Measurements from ENCODE around the gene FARP1. TPM values are rescaled to one million over a fixed set of nuclear protein-coding genes. Genes with fewer than 3 reads are reported as not detected.

The FARP1 gene
- total RNA-seq, 2 experiments from 2014 or later: 0.29 to 0.34 TPM

- POLR2A ChIA-PET: no interaction called here
These were observed 301.5 kb downstream of the FARP1 start for GRCh38 chr13:98444381-98444780.

DNA sequence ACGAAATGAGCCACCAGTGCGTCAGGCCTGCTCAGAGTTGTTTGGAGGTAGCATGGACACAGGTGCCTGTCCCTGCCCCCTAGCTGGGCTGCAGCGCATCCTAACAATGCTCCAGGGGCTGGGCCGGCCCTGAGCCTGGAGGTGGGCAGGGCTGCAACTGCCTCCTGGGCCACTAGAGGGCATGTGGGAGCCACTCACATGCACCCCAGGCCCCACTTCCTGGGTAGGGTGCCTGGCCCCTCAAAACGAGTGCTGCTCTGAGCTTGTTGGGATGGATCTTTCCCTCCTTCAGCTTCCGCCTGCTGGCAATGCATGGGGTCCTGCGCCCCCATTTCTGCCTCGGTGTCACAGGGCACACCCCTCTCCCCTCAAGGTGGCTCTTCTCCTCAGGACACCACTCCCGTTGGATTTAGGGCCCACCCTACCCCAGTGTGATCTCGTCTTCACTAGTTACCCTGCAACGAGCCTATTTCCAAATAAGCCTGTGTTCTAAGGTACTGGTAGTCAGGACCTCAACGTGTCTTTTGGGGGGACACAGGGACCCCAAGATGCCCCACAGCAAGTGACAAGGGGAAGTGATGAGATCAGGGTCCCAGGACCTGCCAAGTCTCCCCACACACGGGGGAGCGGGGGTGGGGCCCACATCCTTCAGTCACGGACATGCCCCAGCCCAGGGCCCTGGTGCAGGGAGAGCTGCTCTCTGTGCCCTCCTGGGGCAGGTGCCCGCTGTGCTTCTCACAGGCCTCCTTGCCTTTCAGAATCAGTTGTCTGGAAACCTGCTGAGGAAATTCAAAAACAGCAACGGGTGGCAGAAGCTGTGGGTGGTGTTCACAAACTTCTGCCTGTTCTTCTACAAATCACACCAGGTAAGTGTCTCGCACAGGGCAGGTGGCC, 302.7 kb downstream of the FARP1 start:
- ChIA-PET CTCF (interaction anchor here (0.6 to 3.1 kb wide), 28 partner anchors 9 to 228 kb away, joined by 3 to 43 read pairs (median 4); no protein-coding TSS in a partner anchor), POLR2A (no interaction called here)

More at GRCh38 chr13:98444381-98444780, 301.5 kb downstream of the FARP1 start:
- CTCF ChIA-PET: interaction anchor here (0.8 to 3.1 kb wide), 7 partner anchors 37 to 229 kb away, joined by 3 to 43 read pairs (median 5); no protein-coding TSS in a partner anchor

GRCh38 chr13:98446234-98446621, 303.3 kb downstream of the FARP1 start:
- POLR2A ChIA-PET: no interaction called here
- CTCF ChIA-PET: interaction anchor here (1.1 to 3.1 kb wide), 10 partner anchors 9 to 227 kb away, joined by 3 to 43 read pairs (median 6); no protein-coding TSS in a partner anchor

- POLR2A ChIA-PET: no interaction called here
- CTCF ChIA-PET: interaction anchor here (0.6 to 3.1 kb wide), 5 partner anchors 19 to 226 kb away, joined by 3 to 43 read pairs (median 6); no protein-coding TSS in a partner anchor
These were observed 304.2 kb downstream of the FARP1 start for GRCh38 chr13:98447130-98447529.

DNA sequence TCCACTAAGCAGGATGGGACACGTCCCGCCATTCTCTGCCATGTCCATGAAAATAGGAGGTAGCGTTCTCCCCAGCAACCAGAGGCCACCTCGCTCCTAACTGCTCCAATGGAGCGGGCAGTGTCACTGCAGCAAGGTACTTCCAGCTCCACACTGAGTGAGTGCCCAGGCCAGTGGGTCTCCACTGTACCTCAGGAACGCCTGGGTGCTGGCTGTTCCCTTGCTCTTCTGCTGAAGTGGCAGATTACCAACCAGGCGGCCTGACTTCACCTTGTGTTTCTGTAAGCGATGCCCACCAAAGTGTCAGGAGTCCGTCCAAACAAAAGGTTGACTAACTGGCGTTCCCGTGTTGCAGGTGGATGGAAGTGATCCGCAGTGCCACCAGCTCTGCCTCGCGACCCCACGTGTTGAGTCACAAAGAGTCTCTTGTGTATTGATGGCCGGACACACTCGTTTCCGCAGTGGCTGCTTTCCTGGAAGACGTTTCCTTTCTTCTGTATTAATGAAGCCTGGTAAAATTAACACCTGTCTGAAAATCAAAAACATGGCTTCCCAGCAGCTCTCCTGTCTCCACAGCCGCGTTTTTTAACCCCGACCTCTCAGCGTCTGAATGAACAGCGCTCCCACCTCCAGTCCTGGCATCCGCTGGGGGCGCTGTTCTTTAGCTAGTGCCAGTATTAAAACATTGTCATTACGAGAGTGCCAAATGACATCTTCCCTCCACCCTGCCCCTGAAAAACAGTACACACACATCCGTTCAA, 305.2 kb downstream of the FARP1 start:
- ChIA-PET CTCF (interaction anchor here (0.6 to 1.4 kb wide), 4 partner anchors 19 to 208 kb away, joined by 3 to 6 read pairs (median 4); no protein-coding TSS in a partner anchor), POLR2A (no interaction called here)

GRCh38 chr13:98448642-98448928, 305.7 kb downstream of the FARP1 start:
- CTCF ChIA-PET: no interaction called here
- POLR2A ChIA-PET: no interaction called here

DNA sequence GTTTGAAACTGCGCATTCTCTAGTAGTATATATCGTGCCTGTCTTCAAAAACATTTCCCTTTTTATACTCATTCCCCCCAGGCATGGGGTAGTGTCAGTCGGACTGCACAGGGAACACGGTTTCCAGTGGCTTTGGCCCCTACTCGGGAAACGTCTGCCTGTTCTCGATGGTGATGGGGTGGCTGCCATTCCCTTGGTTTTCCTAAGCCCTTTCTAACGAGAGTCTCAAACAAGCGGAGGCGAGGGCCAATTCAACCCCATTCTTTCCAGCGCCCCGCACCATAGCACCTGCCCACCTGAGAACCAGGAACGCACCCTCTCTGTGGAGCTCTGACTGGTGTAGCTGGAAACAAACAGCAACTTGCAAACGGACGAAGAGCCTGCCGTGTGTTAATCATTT, 306.4 kb downstream of the FARP1 start:
- CTCF ChIA-PET: interaction anchor here (1.2 kb wide), 1 partner anchor 202 kb away, joined by 3 read pairs; no protein-coding TSS in a partner anchor
- POLR2A ChIA-PET: no interaction called here

DNA sequence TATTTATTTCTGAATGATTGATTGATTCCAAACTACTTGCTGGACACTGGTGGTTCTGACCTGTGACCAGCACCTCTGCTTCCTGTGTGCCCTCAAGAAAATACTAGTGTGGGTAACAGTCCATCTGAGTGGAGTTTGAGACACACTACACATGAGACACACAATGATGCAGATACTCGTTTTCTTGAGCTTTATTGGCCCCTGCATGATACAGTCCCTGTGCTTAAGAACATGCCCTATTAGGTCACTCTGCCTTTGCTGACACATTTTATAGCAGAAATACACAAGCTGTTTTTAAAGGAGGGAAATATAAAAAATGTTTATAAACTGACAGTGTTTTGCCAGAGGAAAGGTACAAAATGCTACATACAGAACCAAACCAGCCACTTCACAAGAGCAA, 307.1 kb downstream of the FARP1 start:
- CTCF ChIA-PET: interaction anchor here (1.2 to 1.5 kb wide), 3 partner anchors 201 to 223 kb away, joined by 3 to 5 read pairs (median 3); no protein-coding TSS in a partner anchor
- POLR2A ChIA-PET: no interaction called here

DNA sequence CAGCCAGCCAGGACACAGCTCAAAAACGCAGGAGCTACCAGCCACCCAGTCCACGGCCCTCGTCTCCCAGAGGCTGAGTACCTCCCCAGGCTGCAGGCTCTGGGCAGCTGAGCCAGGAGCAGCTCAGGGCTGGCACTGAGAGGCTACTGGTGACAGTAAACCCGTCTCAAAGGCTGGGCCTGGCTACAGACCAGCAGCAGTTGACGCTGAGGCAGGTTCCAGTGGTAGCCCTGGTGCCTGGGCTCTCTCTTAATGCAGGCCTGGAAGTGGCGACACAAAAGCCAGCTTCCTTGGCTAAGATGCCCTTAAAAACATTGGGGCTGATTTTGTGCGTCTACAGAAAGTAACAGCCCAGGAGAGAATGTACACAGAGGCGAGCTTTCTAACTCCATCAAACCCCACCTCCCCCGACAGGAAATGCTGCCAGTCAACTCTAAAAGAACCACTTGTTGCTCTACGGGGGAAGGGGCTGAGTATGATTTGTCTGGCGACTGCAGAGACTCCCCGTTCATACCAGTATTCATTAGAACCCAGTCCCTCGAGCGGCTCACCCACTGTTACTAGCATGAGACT, 307.7 kb downstream of the FARP1 start:
- CTCF ChIA-PET: interaction anchor here (0.5 to 1.5 kb wide), 4 partner anchors 200 to 255 kb away, joined by 3 to 5 read pairs (median 3); no protein-coding TSS in a partner anchor
- POLR2A ChIA-PET: interaction anchor here (0.7 kb wide), 1 partner anchor 376 kb away, joined by 3 read pairs; no protein-coding TSS in a partner anchor

DNA sequence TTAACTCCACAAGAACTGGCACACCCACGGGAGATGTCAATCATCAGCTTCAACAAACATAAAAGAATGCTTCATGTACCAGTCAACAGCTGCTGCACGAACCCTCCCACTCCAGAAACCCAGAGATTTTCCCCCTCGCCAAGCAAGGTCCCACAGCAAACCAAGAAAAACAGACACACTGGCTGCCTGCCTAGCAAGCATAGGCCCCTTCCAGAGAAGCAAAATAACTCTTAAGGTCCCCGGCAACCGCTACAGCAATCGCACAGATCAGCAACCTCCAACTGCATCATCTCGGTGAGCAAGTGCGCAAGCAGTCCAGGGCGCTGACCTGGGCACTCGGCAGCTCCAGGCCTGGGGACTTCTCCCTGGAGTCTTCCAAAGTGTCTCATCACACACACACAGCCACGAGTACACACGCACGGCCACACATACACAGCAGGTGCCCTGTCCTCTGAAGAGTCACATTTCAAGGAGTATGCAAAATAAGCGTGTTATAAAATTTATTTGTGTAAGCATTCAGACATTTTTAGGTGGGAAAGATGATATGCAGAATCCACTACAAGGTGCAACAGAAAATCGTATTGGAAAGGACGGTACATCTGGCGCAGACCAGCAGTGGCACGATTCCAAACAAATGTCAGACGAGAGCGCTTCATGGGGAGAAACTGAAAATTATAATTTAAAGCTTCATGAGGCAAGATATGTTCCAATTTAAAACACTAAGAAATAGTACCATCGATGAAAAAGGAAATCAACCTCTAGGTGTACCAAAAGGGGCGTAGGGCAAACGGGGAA, 309.0 kb downstream of the FARP1 start:
- CTCF ChIA-PET: interaction anchor here (0.9 kb wide), 1 partner anchor 84 kb away, joined by 4 read pairs; no protein-coding TSS in a partner anchor
- POLR2A ChIA-PET: no interaction called here

- CTCF ChIA-PET: interaction anchor here (0.9 kb wide), 1 partner anchor 83 kb away, joined by 4 read pairs; no protein-coding TSS in a partner anchor
These were observed 310.3 kb downstream of the FARP1 start for GRCh38 chr13:98452851-98453843.

DNA sequence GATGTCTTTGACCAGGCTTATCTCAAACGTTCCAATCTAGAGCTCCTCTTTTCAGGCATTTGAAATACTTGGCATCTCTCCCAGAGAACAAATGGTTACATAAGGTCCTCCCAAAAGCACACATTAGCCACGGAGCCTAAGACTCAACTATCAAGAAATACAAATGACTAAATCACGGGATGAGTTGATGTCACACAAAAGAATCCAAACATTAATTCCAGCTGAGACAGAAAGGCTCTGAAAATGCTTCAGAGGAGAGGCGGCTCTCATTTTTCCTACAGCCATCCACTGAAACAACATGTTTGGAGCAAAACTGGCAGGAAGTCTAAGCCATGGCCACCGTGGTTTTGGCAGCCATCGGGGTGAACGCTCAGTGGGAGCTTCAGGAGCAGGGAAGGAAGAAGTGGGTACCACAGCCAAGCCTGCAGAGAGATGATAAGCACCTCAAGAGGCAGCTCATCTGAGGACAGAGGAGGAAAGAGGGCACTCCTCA, 311.5 kb downstream of the FARP1 start:
- CTCF ChIA-PET: interaction anchor here (1.0 to 1.2 kb wide), 2 partner anchors 9 to 199 kb away, joined by 4 to 6 read pairs; no protein-coding TSS in a partner anchor
- POLR2A ChIA-PET: no interaction called here

More at GRCh38 chr13:98452851-98453843, 310.3 kb downstream of the FARP1 start:
- POLR2A ChIA-PET: no interaction called here

DNA sequence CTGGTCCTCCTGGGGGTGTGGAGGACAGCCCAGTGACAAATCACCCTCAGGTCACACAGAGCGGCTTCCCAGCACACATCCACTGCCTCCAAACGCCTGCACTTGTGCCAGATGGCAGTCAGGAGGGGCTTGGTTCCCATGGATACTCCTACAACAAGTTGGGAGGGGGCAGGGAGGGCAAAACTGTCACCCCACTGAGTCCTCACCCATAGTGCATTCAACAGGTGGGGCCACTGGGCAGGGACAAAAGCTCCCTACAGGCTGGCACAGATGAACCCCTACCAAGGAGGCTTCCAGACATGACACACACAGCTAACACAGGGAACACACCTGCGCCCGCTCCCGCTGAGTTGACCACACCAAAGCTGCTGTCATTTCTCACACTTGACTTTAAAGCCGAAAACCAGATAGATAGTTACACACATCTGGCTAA, 313.5 kb downstream of the FARP1 start:
- ChIA-PET CTCF (interaction anchor here (1.1 kb wide), 1 partner anchor 11 kb away, joined by 3 read pairs; no protein-coding TSS in a partner anchor), POLR2A (no interaction called here)

- CTCF ChIA-PET: no interaction called here
- POLR2A ChIA-PET: no interaction called here
These were observed 314.2 kb downstream of the FARP1 start for GRCh38 chr13:98457053-98457452.

DNA sequence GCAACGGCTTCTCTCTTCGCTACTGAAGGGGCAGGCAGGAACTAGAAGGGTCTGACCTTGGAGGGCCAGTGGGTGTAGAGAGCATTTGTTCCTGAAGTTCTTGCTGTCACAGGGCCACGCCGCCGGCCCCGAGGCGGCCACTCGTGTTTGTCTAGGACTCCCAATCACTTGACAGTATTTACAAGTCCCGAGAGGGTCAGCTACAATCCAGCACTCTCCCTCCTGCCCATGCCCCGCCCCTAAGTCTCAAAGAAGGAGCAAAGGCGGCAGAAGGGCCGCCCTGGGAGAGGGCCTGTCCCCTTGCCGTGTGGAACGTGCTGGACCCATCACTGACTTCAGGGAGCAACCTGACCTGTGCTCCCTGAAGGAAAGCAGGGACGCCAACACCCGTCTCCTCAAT, 315.5 kb downstream of the FARP1 start:
- ChIA-PET POLR2A (no interaction called here), CTCF (no interaction called here)

DNA sequence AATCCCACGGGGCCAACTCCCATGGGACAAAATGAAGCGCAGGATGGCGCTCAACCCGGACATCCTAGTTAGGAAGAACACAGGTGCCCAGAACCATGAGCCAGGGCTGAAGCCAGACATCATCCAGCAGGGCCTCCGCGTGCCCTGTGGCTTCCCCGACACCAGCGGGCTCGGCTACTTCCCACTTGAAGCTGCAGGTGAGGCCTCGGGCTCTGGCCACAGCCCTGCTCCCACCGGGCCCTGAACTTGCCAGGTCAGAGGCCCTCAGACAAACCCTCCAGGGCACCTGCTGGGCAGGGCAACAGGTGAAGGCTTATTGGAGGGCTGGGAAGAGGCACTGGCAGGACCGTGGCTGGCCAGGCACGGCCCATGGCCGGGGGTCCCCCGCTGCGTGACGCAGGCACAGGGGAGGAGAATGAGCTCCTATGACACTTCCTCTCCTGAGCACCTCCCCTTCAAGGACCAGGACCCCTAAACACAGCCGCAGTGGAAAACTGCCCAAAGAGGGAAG, 316.3 kb downstream of the FARP1 start:
- CTCF ChIA-PET: no interaction called here
- POLR2A ChIA-PET: no interaction called here

- POLR2A ChIA-PET: no interaction called here
- CTCF ChIA-PET: no interaction called here
These were observed 317.0 kb downstream of the FARP1 start for GRCh38 chr13:98459721-98460370.
